Measurements from ENCODE around the gene MCM7. TPM values are rescaled to one million over a fixed set of nuclear protein-coding genes. Genes with fewer than 3 reads are reported as not detected.

MCM7 gene
- total and polyA plus RNA-seq, 2 donors (not counting 1 experiment from before 2014, with no cell fraction given) = 24.4 to 34.3 TPM

- H3K27me3 ChIP-seq (ENCODE audit: control insufficient read depth, insufficient read depth, low read length) = no peaks in the 10 kb centered on the region
- H3K79me2 ChIP-seq (ENCODE audit: control insufficient read depth, insufficient read depth, low read length) = no peaks in the 10 kb centered on the region
- peaks cover 6% of the 10 kb centered on the region for H3K4me1 ChIP-seq (ENCODE audit: control insufficient read depth, extremely low read depth, insufficient read depth, low read length)
- no peak overlapping the region for H3K4me2 ChIP-seq (ENCODE audit: extremely low read depth, insufficient read depth, low read length)
- no peak overlapping the region for H3K9ac ChIP-seq (ENCODE audit: insufficient read depth, low read length)
- no peak for DNase-seq (ENCODE audit: low read depth in 2 of 2)
- no peaks in the 10 kb centered on the region for H4K20me1 ChIP-seq (ENCODE audit: control insufficient read depth, extremely low read depth, insufficient read depth, low read length)
- H2AFZ ChIP-seq (ENCODE audit: low read length) = no peak overlapping the region
- H3K9me3 ChIP-seq (ENCODE audit: control insufficient read depth, insufficient read depth, low read depth, low read length) = peaks cover 10% of the 10 kb centered on the region
- no peak overlapping the region for H3K27ac ChIP-seq (ENCODE audit: insufficient read depth, low read length)
- TF ChIP-seq EZH2 (IDR thresholded peaks at IDR 0.05; ENCODE audit: low read length, missing control alignments) = no peak
- no peak for TF ChIP-seq CTCF (conservative IDR thresholded peaks at IDR 0.05 in 1 of 2, IDR thresholded peaks at IDR 0.05 in 1 of 2; ENCODE audit: low read depth in 1 of 2, low read length in 2 of 2)
- peaks cover 18% of the 10 kb centered on the region for H3K36me3 ChIP-seq (ENCODE audit: control insufficient read depth, insufficient read depth, low read length)
- H3K4me3 ChIP-seq (replicated peaks in 1 of 4; ENCODE audit: control extremely low read depth in 1 of 4, insufficient read depth in 1 of 4, low read depth in 3 of 4, low read length in 4 of 4) = no peak overlapping the region
These were observed 34.2 kb downstream of the MCM7 start for GRCh38 chr7:100066953-100067352.

DNA sequence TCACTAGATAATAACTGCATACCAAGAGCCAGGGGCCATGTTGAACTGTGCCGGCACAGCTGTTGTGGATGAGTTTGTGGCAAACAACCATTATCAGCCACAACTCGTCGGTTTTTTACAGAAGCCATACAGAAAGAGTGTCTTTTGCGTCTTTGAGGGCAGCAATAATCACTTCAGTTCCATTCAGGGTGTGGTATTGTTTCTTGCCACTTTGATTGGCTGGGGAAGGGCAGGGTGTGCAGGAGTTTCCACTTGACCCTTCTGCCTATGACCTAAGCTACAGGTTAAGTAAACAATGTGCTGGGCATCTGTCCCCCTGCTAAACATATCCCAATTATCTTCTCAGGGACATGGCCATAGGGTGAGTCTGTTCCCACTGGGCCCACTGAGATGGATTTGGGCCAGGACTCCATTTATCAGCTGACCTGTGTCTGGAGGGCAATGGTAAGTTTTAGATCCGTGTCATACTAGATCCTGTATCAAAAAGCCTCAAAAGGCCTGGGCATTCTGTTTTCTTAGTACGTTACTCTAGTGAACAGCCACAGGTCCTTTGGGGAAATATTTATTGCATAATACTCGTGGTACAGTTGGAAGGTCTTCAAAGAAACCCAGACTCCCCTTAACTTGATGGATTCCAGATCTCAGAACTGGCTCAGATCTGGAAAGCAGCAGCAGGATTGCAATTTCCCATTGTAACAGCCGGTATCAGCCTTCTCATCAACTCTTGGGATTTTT, 35.6 kb downstream of the MCM7 start:
- H3K9me3 ChIP-seq (ENCODE audit: control insufficient read depth, insufficient read depth, low read depth, low read length) = no peaks in the 10 kb centered on the region
- DNase-seq (ENCODE audit: low read depth in 2 of 2) = peak; percentile 66 to 91
- no peak overlapping the region for H3K4me3 ChIP-seq (replicated peaks in 1 of 4; ENCODE audit: control extremely low read depth in 1 of 4, insufficient read depth in 1 of 4, low read depth in 3 of 4, low read length in 4 of 4)
- no peak overlapping the region for H2AFZ ChIP-seq (ENCODE audit: low read length)
- H4K20me1 ChIP-seq (ENCODE audit: control insufficient read depth, extremely low read depth, insufficient read depth, low read length) = no peaks in the 10 kb centered on the region
- peaks cover 9% of the 10 kb centered on the region for H3K36me3 ChIP-seq (ENCODE audit: control insufficient read depth, insufficient read depth, low read length)
- H3K79me2 ChIP-seq (ENCODE audit: control insufficient read depth, insufficient read depth, low read length) = no peaks in the 10 kb centered on the region
- H3K27me3 ChIP-seq (ENCODE audit: control insufficient read depth, insufficient read depth, low read length) = no peaks in the 10 kb centered on the region
- H3K4me1 ChIP-seq (ENCODE audit: control insufficient read depth, extremely low read depth, insufficient read depth, low read length) = peaks cover 6% of the 10 kb centered on the region
- H3K9ac ChIP-seq (ENCODE audit: insufficient read depth, low read length) = no peak overlapping the region
- H3K4me2 ChIP-seq (ENCODE audit: extremely low read depth, insufficient read depth, low read length) = peak overlapping the region; percentile 21
- TF ChIP-seq CTCF (conservative IDR thresholded peaks at IDR 0.05 in 1 of 2, IDR thresholded peaks at IDR 0.05 in 1 of 2; ENCODE audit: low read depth in 1 of 2, low read length in 2 of 2) = no peak
- H3K27ac ChIP-seq (ENCODE audit: insufficient read depth, low read length) = peak overlapping the region; percentile 32

GRCh38 chr7:100064162-100064561, 37.0 kb downstream of the MCM7 start:
- H3K79me2 ChIP-seq (ENCODE audit: control insufficient read depth, insufficient read depth, low read length) = no peaks in the 10 kb centered on the region
- H3K27me3 ChIP-seq (ENCODE audit: control insufficient read depth, insufficient read depth, low read length) = no peaks in the 10 kb centered on the region
- no peak overlapping the region for H3K4me3 ChIP-seq (replicated peaks in 1 of 4; ENCODE audit: control extremely low read depth in 1 of 4, insufficient read depth in 1 of 4, low read depth in 3 of 4, low read length in 4 of 4)
- H3K36me3 ChIP-seq (ENCODE audit: control insufficient read depth, insufficient read depth, low read length) = peaks cover 6% of the 10 kb centered on the region
- no peaks in the 10 kb centered on the region for H3K9me3 ChIP-seq (ENCODE audit: control insufficient read depth, insufficient read depth, low read depth, low read length)
- H4K20me1 ChIP-seq (ENCODE audit: control insufficient read depth, extremely low read depth, insufficient read depth, low read length) = no peaks in the 10 kb centered on the region
- H2AFZ ChIP-seq (ENCODE audit: low read length) = no peak overlapping the region
- no peak overlapping the region for H3K9ac ChIP-seq (ENCODE audit: insufficient read depth, low read length)
- no peak for DNase-seq (ENCODE audit: low read depth in 2 of 2)
- peaks cover 6% of the 10 kb centered on the region for H3K4me1 ChIP-seq (ENCODE audit: control insufficient read depth, extremely low read depth, insufficient read depth, low read length)
- H3K4me2 ChIP-seq (ENCODE audit: extremely low read depth, insufficient read depth, low read length) = no peak overlapping the region
- H3K27ac ChIP-seq (ENCODE audit: insufficient read depth, low read length) = no peak overlapping the region
- TF ChIP-seq EZH2 (IDR thresholded peaks at IDR 0.05; ENCODE audit: low read length, missing control alignments) (no peak), CTCF (conservative IDR thresholded peaks at IDR 0.05 in 1 of 2, IDR thresholded peaks at IDR 0.05 in 1 of 2; ENCODE audit: low read depth in 1 of 2, low read length in 2 of 2) (no peak)

All from fibroblast of lung (primary cell).